Fibroblast of gingiva (primary cell): ENCODE data around the gene OPHN1.

ENCODE experiments used
- DNase-seq: peaks from one replicate; pipeline ENCODE4 v3.0.0-alpha.2; 2011; ENCODE audit warnings: low read depth

OPHN1 gene

DNA sequence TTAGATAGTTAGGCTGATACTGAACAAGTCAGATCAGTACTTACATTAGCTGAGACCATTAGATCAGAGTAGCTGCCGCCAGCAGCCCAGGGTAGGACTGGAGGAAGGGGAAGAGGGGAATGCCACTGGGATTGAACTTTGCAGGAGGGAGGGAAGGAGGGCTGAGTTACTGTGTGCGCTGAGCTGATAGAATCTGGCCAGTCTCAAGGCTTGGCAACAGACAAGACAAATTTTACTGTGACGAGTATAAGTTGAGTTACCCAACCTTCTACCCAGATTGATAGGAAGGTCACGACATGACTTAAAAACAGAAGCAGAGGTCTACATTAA is 372.1 kb downstream of the OPHN1 start:
- DNase-seq, result no peak

DNA sequence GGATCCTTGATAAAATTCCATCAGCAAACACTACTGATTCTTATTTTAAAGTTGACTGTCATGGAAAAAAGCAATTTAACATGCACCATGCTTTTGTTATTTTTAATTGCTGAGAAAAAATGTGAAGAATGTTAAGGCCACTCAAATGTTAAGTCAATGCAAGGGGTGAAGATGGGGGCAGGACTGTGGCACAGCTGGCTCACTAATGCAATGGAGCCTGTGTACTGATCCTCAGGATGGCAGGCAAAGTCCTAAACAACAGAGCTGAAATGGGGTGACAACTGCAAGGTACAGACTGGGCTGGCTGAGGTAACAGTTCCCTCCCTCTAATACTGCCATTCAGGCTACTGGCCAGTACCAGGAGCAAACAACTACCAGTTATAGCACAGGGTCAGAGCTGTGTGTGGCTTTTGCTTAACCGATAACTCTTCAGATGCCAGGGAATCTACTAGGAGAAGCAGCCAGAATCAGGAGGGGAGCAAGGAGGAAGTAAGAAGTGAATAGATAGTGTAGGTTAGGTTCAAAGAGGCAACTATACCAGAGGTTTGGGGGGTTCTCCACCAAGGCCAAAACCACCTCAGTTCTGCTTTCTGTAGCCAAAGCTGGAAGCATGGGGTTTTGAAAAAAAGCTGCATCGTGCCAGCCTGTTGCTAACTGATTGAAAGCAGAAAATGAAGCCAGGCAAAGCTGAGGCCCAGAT is 372.6 kb downstream of the OPHN1 start:
- no peak for DNase-seq

DNA sequence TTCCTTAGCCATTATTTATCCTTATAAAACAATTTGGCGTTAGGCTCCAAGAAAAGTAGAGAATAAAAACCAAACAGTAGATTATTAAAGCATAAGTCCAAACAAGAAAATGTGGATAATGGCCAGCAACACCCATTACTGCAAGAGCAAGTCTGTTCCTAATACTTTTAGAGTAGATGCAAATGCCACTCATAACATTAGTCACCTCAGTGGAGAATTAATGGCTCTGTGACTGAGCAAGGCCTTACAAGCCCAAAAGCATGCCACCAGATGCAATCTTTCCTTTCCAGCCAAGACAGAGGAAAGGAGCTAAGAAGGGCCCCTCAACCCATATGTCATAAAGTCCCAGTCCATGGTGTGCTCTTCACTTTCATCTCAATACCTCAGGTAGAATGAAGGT is 373.8 kb downstream of the OPHN1 start:
- DNase-seq, result no peak

DNA sequence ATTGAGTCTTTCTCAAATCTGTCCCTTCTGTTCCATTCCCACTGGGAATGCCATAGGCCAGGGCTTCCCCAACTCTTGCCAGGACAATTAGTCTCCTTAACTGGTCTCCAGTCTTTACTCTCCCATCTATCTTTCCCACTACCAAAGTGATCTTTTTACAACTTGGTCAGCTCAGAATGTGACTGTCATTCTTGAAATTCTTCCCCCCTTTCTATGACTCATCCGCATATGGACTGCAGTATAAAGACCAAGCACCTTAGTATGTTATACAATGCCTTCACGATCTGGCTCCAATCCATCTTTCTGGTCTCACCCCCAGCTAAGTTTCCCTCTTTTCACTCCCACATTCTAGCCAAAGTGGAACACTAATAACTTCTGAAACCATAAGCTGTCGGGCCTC is 383.8 kb downstream of the OPHN1 start:
- DNase-seq, result no peak

DNA sequence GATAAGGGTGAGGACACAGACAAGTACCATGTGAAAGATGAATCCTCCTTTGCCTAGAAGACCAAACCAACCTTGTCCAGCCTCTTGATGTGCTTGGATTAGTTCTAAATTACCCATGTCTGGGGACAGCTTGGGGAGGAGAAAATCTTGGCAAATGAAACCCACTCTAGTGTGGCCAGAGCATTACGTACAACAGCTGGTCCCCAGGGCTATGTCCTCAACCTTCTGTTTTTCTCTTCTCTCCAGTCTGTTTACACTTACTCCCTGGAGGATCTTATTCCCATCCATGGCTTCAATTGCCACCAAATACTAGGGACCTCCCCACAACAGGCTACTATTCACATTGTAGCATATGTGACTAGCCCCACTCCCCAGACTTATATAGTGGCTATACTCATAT is 384.5 kb downstream of the OPHN1 start:
- DNase-seq, result no peak

DNA sequence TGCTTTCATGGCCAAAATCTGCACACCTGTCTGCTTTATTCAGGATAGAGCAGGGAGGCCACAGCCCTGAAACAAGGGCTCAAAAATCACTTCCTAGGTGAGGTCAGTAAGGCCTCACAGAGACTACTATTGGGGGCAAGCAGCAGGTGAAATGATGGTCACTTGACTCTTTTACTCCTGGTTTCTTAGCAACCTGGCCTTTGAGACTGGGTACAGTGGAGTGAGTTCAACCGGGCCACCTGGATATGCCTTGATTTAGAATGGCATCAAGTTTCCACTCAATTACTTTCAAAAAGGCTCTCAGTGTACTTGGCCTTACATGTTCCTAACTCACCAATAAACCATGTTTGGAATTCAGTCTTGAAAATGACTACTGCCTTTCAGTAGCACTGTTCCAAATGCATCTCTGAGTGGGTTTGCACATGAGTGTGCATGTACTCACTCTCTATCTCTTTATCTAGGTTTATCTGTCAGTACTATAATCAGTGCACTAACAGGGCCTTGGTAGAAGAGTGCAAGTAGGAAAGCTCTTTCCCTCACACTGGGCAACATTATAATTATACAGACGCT is 388.2 kb downstream of the OPHN1 start:
- no peak for DNase-seq

DNA sequence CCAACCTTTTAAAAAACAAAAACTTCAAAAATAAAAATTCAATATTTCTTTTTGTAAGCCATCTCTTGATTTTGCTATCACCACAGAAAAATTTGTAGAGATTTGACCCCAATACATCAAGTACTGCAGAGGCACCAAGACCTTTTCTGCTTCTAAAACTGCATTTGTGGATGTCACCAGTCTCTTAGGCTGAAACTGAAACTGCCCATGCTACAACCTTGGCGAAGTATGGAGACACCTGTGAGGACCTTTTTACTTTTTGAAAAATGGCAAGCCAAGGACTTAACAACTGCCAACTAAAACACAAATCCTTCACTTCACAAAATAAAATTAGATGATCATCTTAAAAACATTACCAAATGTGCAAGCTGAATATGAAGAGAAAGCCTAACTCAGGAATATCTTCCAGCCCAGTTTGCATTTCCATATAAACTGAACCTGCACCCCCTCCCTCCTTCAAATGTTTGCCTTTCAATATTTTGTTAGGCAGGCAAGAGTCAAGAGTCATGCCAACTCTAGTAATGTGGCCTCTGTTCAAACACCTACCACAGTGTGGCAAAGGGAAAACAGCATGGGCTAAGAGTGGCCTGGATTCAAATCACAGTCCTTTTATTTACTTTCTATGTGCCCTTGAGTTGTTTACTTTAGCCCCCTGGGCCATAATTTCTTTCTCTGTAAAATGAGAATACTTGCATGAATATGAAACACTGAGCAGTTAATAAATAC is 389.4 kb downstream of the OPHN1 start:
- DNase-seq, result no peak

DNA sequence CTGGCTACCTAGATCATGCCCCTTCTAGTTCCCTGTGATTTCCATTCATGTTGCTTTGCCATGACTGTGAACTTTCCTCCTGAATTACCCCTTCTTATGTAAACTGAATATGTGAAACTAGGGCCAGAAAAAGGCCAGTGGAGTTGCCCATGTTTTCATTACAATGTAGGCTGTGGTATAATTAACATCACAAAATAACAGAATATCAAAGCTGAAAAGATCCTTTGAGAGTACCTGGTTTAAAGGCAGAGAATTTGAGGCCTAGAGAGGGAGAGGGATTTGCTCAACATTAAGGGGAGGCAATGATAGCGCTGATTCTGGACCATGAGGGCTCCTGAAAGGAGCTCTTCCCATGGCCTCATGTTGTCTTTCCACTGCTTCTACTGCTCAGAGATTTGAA is 392.2 kb downstream of the OPHN1 start:
- DNase-seq, result no peak

DNA sequence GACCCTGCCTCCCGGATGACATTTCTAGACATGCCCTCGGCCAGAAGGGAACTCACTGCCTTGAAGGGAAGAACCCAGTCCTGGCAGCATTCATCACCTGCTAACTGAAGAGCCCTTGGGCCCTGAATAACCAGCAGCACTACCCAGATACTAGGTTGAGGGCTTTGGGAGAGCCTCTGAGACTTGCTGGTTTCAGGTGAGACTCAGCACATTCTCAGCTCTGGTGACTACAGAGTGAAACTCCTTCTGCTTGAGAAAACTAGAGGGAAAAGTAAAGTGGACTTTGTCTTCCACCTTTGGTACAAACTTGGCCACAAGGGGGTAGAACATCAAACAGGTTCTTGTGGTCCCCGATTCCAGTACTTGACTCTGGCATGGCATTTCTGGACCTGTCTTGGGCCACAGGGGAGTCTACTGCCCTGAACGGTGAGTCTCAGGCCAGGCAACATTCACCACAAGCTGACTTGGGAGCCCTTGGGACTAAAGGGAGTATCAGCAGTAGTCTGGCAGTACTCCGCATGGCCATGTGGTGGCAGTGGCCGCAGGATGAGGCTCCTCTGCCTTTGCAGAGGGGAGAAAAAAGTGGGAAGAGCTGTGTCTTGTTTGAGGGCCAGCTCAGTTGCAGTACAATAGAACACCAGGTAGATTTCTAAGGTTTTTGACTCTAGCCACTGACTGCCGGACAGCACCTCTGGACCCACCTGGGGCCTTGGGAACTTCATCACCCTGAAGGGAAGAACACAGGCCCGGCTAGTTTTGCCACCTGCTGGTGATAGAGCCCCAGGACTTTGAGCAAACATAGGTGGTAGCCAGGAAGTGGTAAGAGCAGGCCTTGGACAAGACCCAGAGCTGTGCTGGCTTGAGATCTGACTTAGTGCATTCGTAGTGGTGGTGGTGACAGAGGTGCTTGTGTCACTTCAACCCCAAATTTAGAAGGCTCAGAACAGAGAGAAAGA is 414.8 kb downstream of the OPHN1 start:
- DNase-seq, result peak; percentile 4

DNA sequence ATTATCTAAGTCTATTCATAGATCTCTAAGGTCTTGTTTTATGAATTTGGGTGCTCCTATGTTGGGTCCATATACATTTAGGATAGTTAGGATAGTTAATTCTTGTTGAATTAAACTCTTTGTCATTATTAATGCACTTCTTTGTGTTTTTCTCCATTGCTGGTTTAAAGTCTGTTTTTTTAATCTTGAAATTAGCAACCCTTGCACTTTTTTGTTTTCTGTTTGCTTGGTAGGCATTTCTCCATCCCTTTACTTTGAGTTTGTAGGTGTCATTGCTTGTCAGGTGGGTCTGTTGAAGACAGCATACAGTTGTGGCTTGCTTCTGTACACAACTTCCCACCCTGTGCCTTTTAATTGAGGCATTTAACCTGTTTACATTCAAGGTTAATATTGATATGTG is 434.8 kb downstream of the OPHN1 start:
- DNase-seq, result no peak
